K562 (cell line): ENCODE measurements around the gene ZFP2. TPM values are rescaled to one million over a fixed set of nuclear protein-coding genes. Genes with fewer than 3 reads are reported as not detected.

Source experiments
- ATAC-seq: fragments of 200-7000 bp; cut with Tn5 transposase; 3 replicates; pipeline ENCODE4 v1.9.1; 2020; ENCODE audit warnings: moderate library complexity
- BruUV-seq: library from RNA; stranded (reverse); fragments of 400-500 nt; replicated peaks from 2 replicates; lab custom pipeline; 2021; lab: Mats Ljungman, UMichigan
- CTCF ChIA-PET: fragments of 300-600 bp; formaldehyde crosslinking; extraction: SDS; loops from one replicate; lab custom pipeline; 2021; ENCODE audit warnings: low intra/inter-chr PET ratio; lab: Yijun Ruan, JAX
- POLR2A ChIA-PET: fragments of 300-600, 350-650 bp; sonication (Branson Sonifier 250); formaldehyde crosslinking; extraction: SDS; loops from one replicate; lab custom pipeline; 2021; ENCODE audit warnings: antibody characterized with exemption, inconsistent platforms; lab: Yijun Ruan, JAX
- DNase-seq, 4 experiments: peaks; one replicate each; pipeline versions ENCODE4 v3.0.0 to v3.0.0-alpha.2; 2011 to 2018; ENCODE audit warnings: low spot score in 3 of 4, mixed read lengths in 3 of 4; ENCODE audit errors: extremely low read depth in 1 of 4
- FAIRE-seq: peaks from 2 replicates; lab custom pipeline; 2011; peaks lifted over from hg19 to GRCh38; lab: Jason Lieb, UNC
- H2AFZ ChIP-seq: 2 replicates; pipeline ENCODE4 v1.6.0; 2011; ENCODE audit warnings: low read depth, low read length, control low read depth, inconsistent platforms
- H3K27ac ChIP-seq: fragments of 200-600 bp; 3 replicates; pipeline ENCODE4 v1.8.0; 2011; ENCODE audit warnings: low read depth, mild to moderate bottlenecking, control low read depth, inconsistent platforms, low read length, moderate library complexity, mixed read lengths; ENCODE audit errors: extremely low read depth
- H3K27me3 ChIP-seq, 2 experiments: fragments of 300-600 bp in 1 of 2; 2 replicates in 1 of 2; 3 replicates in 1 of 2; pipeline versions ENCODE4 v1.6.0 to v1.8.0; 2011; ENCODE audit warnings: inconsistent platforms in 2 of 2, low read length in 2 of 2, mild to moderate bottlenecking in 1 of 2, mixed read lengths in 1 of 2, moderate library complexity in 1 of 2; ENCODE audit not compliant: control insufficient read depth in 2 of 2, insufficient read depth in 2 of 2
- H3K36me3 ChIP-seq: fragments of 300-600 bp; 3 replicates; pipeline ENCODE4 v1.8.0; 2011; ENCODE audit warnings: mild to moderate bottlenecking, low read length, inconsistent platforms; ENCODE audit not compliant: control insufficient read depth, insufficient read depth
- H3K4me1 ChIP-seq, 2 experiments: fragments of 200-600 bp in 1 of 2; replicated peaks in 1 of 2; 2 replicates in 1 of 2; 3 replicates in 1 of 2; pipeline versions ENCODE4 v1.5.1 to v1.8.0; 2011; ENCODE audit warnings: inconsistent platforms in 2 of 2, low read length in 2 of 2, mild to moderate bottlenecking in 1 of 2, mixed read lengths in 1 of 2, moderate library complexity in 1 of 2; ENCODE audit not compliant: control insufficient read depth in 2 of 2, insufficient read depth in 2 of 2
- H3K4me2 ChIP-seq: 2 replicates; pipeline ENCODE4 v1.6.1; 2011; ENCODE audit warnings: low read length, control low read depth, inconsistent platforms, mixed read lengths; ENCODE audit not compliant: insufficient read depth
- H3K4me3 ChIP-seq: fragments of 200-600 bp; sonication (generic), shearing (Covaris generic); 2 replicates; pipeline ENCODE4 v1.5.1; 2016; ENCODE audit warnings: control low read depth, inconsistent platforms
- H3K79me2 ChIP-seq: fragments of 200-600 bp; 3 replicates; pipeline ENCODE4 v1.8.0; 2011; ENCODE audit warnings: low read length, inconsistent platforms; ENCODE audit not compliant: control insufficient read depth, insufficient read depth
- H3K9ac ChIP-seq, 2 experiments: 2 replicates each; pipeline versions ENCODE4 v1.6.0 to v1.6.1; 2011; ENCODE audit warnings: low read depth in 2 of 2, low read length in 2 of 2, control low read depth in 1 of 2, inconsistent platforms in 1 of 2, mild to moderate bottlenecking in 1 of 2, mixed read lengths in 1 of 2; ENCODE audit not compliant: insufficient read depth in 1 of 2
- H3K9me1 ChIP-seq: one replicate; pipeline ENCODE4 v1.6.0; 2011; ENCODE audit warnings: inconsistent platforms, mild to moderate bottlenecking, low read length, moderate library complexity; ENCODE audit not compliant: control insufficient read depth, insufficient read depth
- H3K9me3 ChIP-seq: replicated peaks from 2 replicates; pipeline ENCODE4 v1.5.1; 2011; ENCODE audit warnings: low read depth, low read length, inconsistent platforms; ENCODE audit not compliant: control insufficient read depth, insufficient read depth
- H4K20me1 ChIP-seq: replicated peaks from 2 replicates; pipeline ENCODE4 v1.6.1; 2011; ENCODE audit warnings: low read length, inconsistent platforms, mixed read lengths; ENCODE audit not compliant: control insufficient read depth, insufficient read depth
- JUN ChIP-seq, 2 experiments: sonication (generic) in 1 of 2; formaldehyde crosslinking in 1 of 2; IDR thresholded peaks; 2 replicates each; pipeline versions ENCODE4 v1.6.1 to v1.8.0; 2012 to 2022; ENCODE audit warnings: borderline replicate concordance in 2 of 2, mild to moderate bottlenecking in 2 of 2, improper control_type of control experiment in 1 of 2, low read depth in 1 of 2, low read length in 1 of 2, missing genetic modification reagents in 1 of 2
- SPI1 ChIP-seq: IDR thresholded peaks from 2 replicates; pipeline ENCODE4 v1.6.1; 2011; ENCODE audit warnings: low read depth, low read length, control low read depth, borderline replicate concordance
- SREBF2 ChIP-seq: sonication (generic); formaldehyde crosslinking; IDR thresholded peaks from 2 replicates; pipeline ENCODE4 v1.4.0; 2020; ENCODE audit warnings: mild to moderate bottlenecking, missing genetic modification reagents
- ZNF696 ChIP-seq: fragments of 250-450 bp; sonication (Bioruptor Pico); conservative IDR thresholded peaks from 2 replicates; pipeline ENCODE4 v1.4.0; 2020; ENCODE audit warnings: mild to moderate bottlenecking, moderate library complexity
- ZNF707 ChIP-seq: fragments of 250-450 bp; sonication (Bioruptor Pico); conservative IDR thresholded peaks from 2 replicates; pipeline ENCODE4 v1.8.0; 2022; ENCODE audit warnings: inconsistent platforms, mild to moderate bottlenecking, moderate library complexity
- WGBS: fragments of 100-300 bp; shearing (Covaris generic); methylation state at CpG from one replicate; pipeline ENCODE4 v1.1.6; 2016; ENCODE audit warnings: low coverage, mixed read lengths; ENCODE audit not compliant: insufficient coverage; ENCODE audit errors: missing lambda C conversion rate; 5-methylcytosine and 5-hydroxymethylcytosine counted together
- in situ Hi-C: fragments of 300-500 bp; cut with MboI; formaldehyde crosslinking; loops from 4 replicates; pipeline ENCODE4 v1.15.0; 2018; ENCODE audit warnings: inconsistent platforms, mixed read lengths
- intact Hi-C: fragments of 100-400 bp; cut with micrococcal nuclease; formaldehyde crosslinking; loops from 2 replicates; pipeline ENCODE4 v1.14.2; 2022
- polyA plus RNA-seq, 8 experiments: library from polyadenylated mRNA; depleted of rRNA in 4 of 8; stranded (reverse) in 5 of 8; unstranded in 3 of 8; fragments of >200 nt; fragmentation: Nextera tagmentation in 2 of 8; fragmentation: Illumina TruSeq in 1 of 8; extraction: Ambion mirVana in 2 of 8; extraction: Trizol in 1 of 8; gene quantifications; 2 replicates each; pipeline versions ENCODE4 v1.2.1 to v1.2.3, GENCODE V29; 2011 to 2014; ENCODE audit warnings: inconsistent platforms in 1 of 8, missing spikeins in 1 of 8
- total RNA-seq, 7 experiments: library from RNA; depleted of rRNA in 6 of 7; stranded (reverse); fragments of >200 nt in 6 of 7; fragmentation: Illumina TruSeq in 2 of 7; extraction: Trizol in 2 of 7; gene quantifications; 2 replicates each; pipeline versions ENCODE4 v1.2.1 to v1.2.3, GENCODE V29; 2011 to 2021; ENCODE audit warnings: low replicate concordance in 1 of 7
- TF ChIP-seq, protein P1 (sequence below), 2 experiments: fragments of 250-450 bp in 1 of 2; fragments of 450-650 bp in 1 of 2; sonication (Bioruptor Pico) in 1 of 2; IDR thresholded peaks; 2 replicates each; pipeline versions ENCODE4 v1.6.1 to v1.8.0; 2016 to 2021; ENCODE audit warnings: mild to moderate bottlenecking in 2 of 2, moderate library complexity in 2 of 2, missing compliant biosample characterization in 1 of 2, missing genetic modification characterization in 1 of 2
- TF ChIP-seq, protein P2 (sequence below), 3 experiments: fragments of 200-800 bp in 1 of 3; sonication (Bioruptor generic) in 1 of 3; sonication (generic) in 1 of 3; formaldehyde crosslinking in 1 of 3; IDR thresholded peaks; 2 replicates each; pipeline versions ENCODE4 v1.6.1 to v1.8.0; 2016 to 2022; ENCODE audit warnings: mild to moderate bottlenecking in 2 of 3, missing compliant biosample characterization in 2 of 3, missing genetic modification characterization in 2 of 3, missing genetic modification reagents in 1 of 3
- TF ChIP-seq, protein P3 (sequence below): fragments of 450-650 bp; IDR thresholded peaks from 2 replicates; pipeline ENCODE4 v1.6.1; 2016
- TF ChIP-seq, protein P4 (sequence below): sonication (generic); formaldehyde crosslinking; IDR thresholded peaks from 2 replicates; pipeline ENCODE4 v1.8.0; 2022; ENCODE audit warnings: mild to moderate bottlenecking, missing genetic modification reagents, borderline replicate concordance

Gene ZFP2
- total and polyA plus RNA-seq, 9 of the 15 experiments (the other 6 are each of a cell fraction or from before 2014, with no cell fraction given) = 0.07 to 0.13 TPM; not detected in 7

DNA sequence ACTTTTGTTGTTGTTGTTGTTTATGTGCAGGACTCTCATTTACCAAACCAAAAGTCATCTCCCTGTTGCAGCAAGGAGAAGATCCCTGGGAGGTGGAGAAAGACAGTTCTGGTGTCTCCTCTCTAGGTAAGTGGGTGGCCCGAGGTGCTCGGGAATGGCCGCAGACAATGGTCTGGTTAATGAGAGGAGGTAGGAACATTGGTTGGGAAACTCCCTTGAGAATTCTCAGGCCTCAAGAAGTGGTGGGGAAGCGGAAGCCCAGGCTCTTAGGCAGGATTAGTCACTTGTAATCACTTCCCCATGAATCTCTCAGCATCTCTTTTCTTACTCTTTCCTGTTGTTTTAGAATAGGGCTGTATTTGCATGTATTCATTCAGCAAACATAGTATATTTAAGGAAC is 28.8 kb upstream of the ZFP2 start:
- in situ Hi-C loops (no loop called here), intact Hi-C loops (no loop called here)
- Histone ChIP-seq H3K36me3 (peaks cover 74% of the 10 kb centered on the region), H2AFZ (no peak overlapping the region), H3K9me1 (no peaks in the 10 kb centered on the region), H3K79me2 (peaks cover 7% of the 10 kb centered on the region), H3K27me3 (no peaks in the 10 kb centered on the region), H3K27ac (no peak overlapping the region), H4K20me1 (no peaks in the 10 kb centered on the region), H3K4me2 (no peak overlapping the region), H3K4me3 (no peak overlapping the region), H3K9me3 (peaks cover 2% of the 10 kb centered on the region; the same call in 1 of the 2 replicates), H3K9ac (no peak overlapping the region), H3K4me1 (peaks cover 4 to 5% of the 10 kb centered on the region in 2 experiments; a peak in 2 of 5 replicates)
- no TSS peak for BruUV-seq
- POLR2A ChIA-PET = no interaction called here
- TF ChIP-seq SPI1 (no peak), JUN (IDR thresholded peaks at IDR 0.05; ENCODE audit: borderline replicate concordance, low read depth, low read length) (no peak), JUN (CRISPR knock-in tag; IDR thresholded peaks at IDR 0.05; ENCODE audit: borderline replicate concordance) (no peak), ZNF696 (no peak), ZNF707 (CRISPR knock-in tag) (no peak), SREBF2 (CRISPR knock-in tag) (no peak)
- TF ChIP-seq, protein P1, sequence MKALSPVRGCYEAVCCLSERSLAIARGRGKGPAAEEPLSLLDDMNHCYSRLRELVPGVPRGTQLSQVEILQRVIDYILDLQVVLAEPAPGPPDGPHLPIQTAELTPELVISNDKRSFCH (CRISPR knock-in tag; IDR thresholded peaks at IDR 0.05) = no peak
- TF ChIP-seq, protein P1 (tag; IDR thresholded peaks at IDR 0.05) = no peak
- TF ChIP-seq, protein P2, sequence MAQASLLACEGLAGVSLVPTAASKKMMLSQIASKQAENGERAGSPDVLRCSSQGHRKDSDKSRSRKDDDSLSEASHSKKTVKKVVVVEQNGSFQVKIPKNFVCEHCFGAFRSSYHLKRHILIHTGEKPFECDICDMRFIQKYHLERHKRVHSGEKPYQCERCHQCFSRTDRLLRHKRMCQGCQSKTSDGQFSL (CRISPR knock-in tag; IDR thresholded peaks at IDR 0.05) = no peak
- TF ChIP-seq, protein P2 (tag; IDR thresholded peaks at IDR 0.05) = no peak
- TF ChIP-seq, protein P3, sequence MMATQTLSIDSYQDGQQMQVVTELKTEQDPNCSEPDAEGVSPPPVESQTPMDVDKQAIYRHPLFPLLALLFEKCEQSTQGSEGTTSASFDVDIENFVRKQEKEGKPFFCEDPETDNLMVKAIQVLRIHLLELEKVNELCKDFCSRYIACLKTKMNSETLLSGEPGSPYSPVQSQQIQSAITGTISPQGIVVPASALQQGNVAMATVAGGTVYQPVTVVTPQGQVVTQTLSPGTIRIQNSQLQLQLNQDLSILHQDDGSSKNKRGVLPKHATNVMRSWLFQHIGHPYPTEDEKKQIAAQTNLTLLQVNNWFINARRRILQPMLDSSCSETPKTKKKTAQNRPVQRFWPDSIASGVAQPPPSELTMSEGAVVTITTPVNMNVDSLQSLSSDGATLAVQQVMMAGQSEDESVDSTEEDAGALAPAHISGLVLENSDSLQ = no peak
- TF ChIP-seq, protein P4, sequence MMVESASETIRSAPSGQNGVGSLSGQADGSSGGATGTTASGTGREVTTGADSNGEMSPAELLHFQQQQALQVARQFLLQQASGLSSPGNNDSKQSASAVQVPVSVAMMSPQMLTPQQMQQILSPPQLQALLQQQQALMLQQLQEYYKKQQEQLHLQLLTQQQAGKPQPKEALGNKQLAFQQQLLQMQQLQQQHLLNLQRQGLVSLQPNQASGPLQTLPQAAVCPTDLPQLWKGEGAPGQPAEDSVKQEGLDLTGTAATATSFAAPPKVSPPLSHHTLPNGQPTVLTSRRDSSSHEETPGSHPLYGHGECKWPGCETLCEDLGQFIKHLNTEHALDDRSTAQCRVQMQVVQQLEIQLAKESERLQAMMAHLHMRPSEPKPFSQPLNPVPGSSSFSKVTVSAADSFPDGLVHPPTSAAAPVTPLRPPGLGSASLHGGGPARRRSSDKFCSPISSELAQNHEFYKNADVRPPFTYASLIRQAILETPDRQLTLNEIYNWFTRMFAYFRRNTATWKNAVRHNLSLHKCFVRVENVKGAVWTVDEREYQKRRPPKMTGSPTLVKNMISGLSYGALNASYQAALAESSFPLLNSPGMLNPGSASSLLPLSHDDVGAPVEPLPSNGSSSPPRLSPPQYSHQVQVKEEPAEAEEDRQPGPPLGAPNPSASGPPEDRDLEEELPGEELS (CRISPR knock-in tag) = no peak
- ATAC-seq = no peak
- CTCF ChIA-PET = no interaction called here
- FAIRE-seq = no peak
- 80% methylated on average over 4 of the region's 4 CpGs for WGBS
- DNase-seq = no peak
